Measurements from ENCODE around the gene TMPRSS6.

The TMPRSS6 gene

DNA sequence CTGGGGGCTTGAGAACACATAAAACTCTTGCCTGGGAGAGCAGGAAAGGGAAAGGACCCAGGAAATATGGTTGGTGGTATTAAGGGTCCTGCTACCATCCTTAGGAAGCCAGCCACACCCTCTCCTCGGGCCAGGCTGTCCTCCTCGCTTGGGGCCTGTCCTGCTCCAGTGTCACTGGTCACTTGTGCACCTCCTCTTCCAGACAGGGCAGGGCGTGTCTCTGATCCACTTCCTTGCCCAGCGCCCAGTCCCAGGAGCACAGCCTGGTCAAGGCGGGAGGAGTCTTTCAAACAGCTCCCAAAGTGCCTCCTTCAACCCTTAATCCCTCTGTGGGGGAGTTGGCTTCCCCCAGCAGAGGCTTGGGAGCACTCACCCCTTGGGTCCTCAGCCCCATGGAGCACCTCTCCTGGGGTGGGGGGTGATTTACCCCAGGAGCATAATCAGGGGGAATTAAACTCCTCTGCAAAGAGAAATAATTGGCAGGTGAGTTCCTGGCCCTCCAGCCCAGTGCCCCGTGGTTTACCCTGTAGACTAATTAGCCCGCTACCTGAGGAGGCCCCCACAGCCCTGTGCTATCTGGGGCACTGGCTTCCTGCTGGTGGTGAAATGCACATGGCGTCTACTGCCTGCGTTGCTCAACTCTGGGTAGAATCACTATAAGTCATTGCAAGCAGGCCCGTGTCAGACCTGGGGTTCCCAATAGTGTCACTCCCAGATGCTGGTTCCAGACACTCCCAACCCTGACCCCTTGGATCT is 8.0 kb downstream of the TMPRSS6 start:
- TF ChIP-seq POLR2AphosphoS5 (IDR thresholded peaks at IDR 0.05; ENCODE audit: low read depth, low read length) (no peak), TAF1 (IDR thresholded peaks at IDR 0.05; ENCODE audit: borderline replicate concordance, insufficient read depth, low read length) (no peak), FOXP2 (optimal IDR thresholded peaks at IDR 0.05; ENCODE audit: borderline replicate concordance, extremely low read depth, extremely low read length, insufficient read depth) (no peak), SIN3A (IDR thresholded peaks at IDR 0.05; ENCODE audit: borderline replicate concordance, insufficient read depth, low read length) (no peak)
- TF ChIP-seq, protein P1, sequence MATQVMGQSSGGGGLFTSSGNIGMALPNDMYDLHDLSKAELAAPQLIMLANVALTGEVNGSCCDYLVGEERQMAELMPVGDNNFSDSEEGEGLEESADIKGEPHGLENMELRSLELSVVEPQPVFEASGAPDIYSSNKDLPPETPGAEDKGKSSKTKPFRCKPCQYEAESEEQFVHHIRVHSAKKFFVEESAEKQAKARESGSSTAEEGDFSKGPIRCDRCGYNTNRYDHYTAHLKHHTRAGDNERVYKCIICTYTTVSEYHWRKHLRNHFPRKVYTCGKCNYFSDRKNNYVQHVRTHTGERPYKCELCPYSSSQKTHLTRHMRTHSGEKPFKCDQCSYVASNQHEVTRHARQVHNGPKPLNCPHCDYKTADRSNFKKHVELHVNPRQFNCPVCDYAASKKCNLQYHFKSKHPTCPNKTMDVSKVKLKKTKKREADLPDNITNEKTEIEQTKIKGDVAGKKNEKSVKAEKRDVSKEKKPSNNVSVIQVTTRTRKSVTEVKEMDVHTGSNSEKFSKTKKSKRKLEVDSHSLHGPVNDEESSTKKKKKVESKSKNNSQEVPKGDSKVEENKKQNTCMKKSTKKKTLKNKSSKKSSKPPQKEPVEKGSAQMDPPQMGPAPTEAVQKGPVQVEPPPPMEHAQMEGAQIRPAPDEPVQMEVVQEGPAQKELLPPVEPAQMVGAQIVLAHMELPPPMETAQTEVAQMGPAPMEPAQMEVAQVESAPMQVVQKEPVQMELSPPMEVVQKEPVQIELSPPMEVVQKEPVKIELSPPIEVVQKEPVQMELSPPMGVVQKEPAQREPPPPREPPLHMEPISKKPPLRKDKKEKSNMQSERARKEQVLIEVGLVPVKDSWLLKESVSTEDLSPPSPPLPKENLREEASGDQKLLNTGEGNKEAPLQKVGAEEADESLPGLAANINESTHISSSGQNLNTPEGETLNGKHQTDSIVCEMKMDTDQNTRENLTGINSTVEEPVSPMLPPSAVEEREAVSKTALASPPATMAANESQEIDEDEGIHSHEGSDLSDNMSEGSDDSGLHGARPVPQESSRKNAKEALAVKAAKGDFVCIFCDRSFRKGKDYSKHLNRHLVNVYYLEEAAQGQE (IDR thresholded peaks at IDR 0.05; ENCODE audit: insufficient read depth in 1 of 2, low read depth in 2 of 2, low read length in 2 of 2) = no peak

DNA sequence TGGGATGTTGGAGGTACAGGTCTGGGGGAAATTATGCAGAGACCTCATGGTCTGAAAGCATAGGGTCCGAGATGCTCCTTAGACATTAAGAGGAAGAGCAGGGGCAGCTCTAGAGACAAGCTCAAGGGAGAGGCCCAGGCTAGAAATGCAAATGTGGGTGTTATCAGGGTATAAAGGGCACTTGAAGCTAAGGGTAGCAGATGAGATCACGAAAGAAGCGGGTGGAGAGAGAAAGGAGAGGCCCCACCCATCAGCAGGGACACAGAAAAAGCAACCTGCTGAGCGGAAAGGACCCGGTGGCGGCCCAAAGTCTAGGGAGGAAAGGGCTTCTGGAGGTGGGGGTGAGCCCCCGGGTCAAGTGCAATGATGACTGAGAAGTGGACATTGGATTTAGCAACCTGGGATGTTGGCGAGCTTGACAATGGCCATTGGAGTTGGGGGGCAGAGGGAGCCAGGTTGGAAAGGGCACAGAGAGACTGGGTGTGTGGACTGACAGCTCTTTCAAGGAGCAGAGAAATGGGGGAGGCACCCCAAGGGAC is 8.9 kb downstream of the TMPRSS6 start:
- no peak for TF ChIP-seq SIN3A (IDR thresholded peaks at IDR 0.05; ENCODE audit: borderline replicate concordance, insufficient read depth, low read length)
- TF ChIP-seq FOXP2 (optimal IDR thresholded peaks at IDR 0.05; ENCODE audit: borderline replicate concordance, extremely low read depth, extremely low read length, insufficient read depth) = no peak
- TF ChIP-seq POLR2AphosphoS5 (IDR thresholded peaks at IDR 0.05; ENCODE audit: low read depth, low read length) = no peak
- TF ChIP-seq TAF1 (IDR thresholded peaks at IDR 0.05; ENCODE audit: borderline replicate concordance, insufficient read depth, low read length) = no peak
- TF ChIP-seq, protein P1 (IDR thresholded peaks at IDR 0.05; ENCODE audit: insufficient read depth in 1 of 2, low read depth in 2 of 2, low read length in 2 of 2) = no peak

DNA sequence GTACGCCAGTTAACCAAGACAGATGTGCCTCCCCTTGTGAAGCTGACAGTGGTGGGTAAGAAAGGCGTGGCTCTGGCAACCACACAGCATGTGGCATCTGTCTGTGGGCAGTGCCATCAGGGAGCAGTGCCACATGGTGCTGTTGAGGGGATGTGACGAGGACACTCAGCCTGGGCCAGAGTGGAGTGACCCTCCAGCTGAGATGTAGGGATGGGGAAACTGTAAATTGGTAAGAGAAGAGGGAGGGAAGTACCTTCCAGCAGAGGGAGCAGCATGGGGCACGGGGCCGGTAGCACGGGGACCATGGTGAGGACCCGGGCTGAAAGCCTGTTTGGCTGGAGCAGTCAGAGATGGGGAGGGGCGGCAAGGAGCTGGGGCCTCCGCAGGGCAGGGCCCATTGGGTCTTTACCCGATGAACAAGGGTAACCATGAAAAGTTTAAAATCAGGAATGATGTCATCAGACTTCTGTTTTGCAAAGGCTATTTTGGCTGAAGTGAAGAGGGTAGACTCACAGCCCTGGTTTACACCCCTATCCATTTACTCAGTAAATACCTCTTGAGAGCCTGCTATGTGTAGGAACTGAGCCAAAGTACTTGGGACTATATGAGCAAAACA is 10.4 kb downstream of the TMPRSS6 start:
- TF ChIP-seq POLR2AphosphoS5 (IDR thresholded peaks at IDR 0.05; ENCODE audit: low read depth, low read length) (no peak), SIN3A (IDR thresholded peaks at IDR 0.05; ENCODE audit: borderline replicate concordance, insufficient read depth, low read length) (no peak), TAF1 (IDR thresholded peaks at IDR 0.05; ENCODE audit: borderline replicate concordance, insufficient read depth, low read length) (no peak), FOXP2 (optimal IDR thresholded peaks at IDR 0.05; ENCODE audit: borderline replicate concordance, extremely low read depth, extremely low read length, insufficient read depth) (no peak)
- TF ChIP-seq, protein P1 (IDR thresholded peaks at IDR 0.05; ENCODE audit: insufficient read depth in 1 of 2, low read depth in 2 of 2, low read length in 2 of 2) = no peak

DNA sequence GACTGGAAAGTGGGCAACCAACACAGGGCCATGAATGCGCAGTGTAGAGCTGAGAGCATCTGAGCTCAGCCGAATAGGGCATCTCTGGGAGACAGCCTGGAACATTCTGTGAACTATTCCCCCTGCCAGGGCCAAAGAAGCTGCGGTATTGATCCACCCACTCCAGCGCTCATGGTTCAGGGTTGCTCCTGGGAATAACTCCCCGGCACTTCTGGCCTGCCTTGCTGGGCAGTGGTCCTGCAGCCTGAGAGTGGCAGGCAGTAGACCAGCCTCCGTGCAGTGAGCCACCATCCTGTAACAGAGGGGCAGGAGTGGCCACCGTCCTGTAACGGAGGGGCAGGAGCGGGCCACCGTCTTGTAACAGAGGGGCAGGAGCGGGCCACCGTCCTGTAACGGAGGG is 12.2 kb downstream of the TMPRSS6 start:
- TF ChIP-seq, protein P1 (IDR thresholded peaks at IDR 0.05; ENCODE audit: insufficient read depth in 1 of 2, low read depth in 2 of 2, low read length in 2 of 2) = no peak
- TF ChIP-seq POLR2AphosphoS5 (IDR thresholded peaks at IDR 0.05; ENCODE audit: low read depth, low read length) (no peak), SIN3A (IDR thresholded peaks at IDR 0.05; ENCODE audit: borderline replicate concordance, insufficient read depth, low read length) (no peak), FOXP2 (optimal IDR thresholded peaks at IDR 0.05; ENCODE audit: borderline replicate concordance, extremely low read depth, extremely low read length, insufficient read depth) (no peak), TAF1 (IDR thresholded peaks at IDR 0.05; ENCODE audit: borderline replicate concordance, insufficient read depth, low read length) (no peak)
